C1 segment of cervical spinal cord (tissue), 14 donors: ENCODE results near the gene DDC.
"Not testable (repeated sequence)": the region's sequence is repeated elsewhere in the genome, so short reads cannot be mapped to it uniquely, and the experiment has no call there.

ENCODE experiments used
- DNase-seq, 14 donors: peaks; one replicate each; lab custom pipeline; 2025; lab: John Stamatoyannopoulos, UW

DDC gene

GRCh38 chr7:50555594-50556140, 9.5 kb downstream of the DDC start:
- DNase-seq, result no peak

- no peak for DNase-seq
Measured at GRCh38 chr7:50554431-50555322, 10.5 kb downstream of the DDC start.

GRCh38 chr7:50553973-50554372, 11.2 kb downstream of the DDC start:
- DNase-seq, result no peak

GRCh38 chr7:50552921-50553320, 12.3 kb downstream of the DDC start:
- no peak for DNase-seq

- no peak for DNase-seq
Measured at GRCh38 chr7:50552139-50552538, 13.1 kb downstream of the DDC start.

GRCh38 chr7:50545613-50546012, 19.6 kb downstream of the DDC start:
- not testable (repeated sequence) for DNase-seq

- DNase-seq, result no peak
Measured at GRCh38 chr7:50544992-50545391, 20.2 kb downstream of the DDC start.

GRCh38 chr7:50543776-50544442, 21.3 kb downstream of the DDC start:
- DNase-seq, result no peak

- no peak for DNase-seq
Measured at GRCh38 chr7:50542132-50542531, 23.1 kb downstream of the DDC start.

GRCh38 chr7:50540785-50541579, 24.2 kb downstream of the DDC start:
- no peak for DNase-seq

- DNase-seq, result no peak
Measured at GRCh38 chr7:50539725-50540124, 25.5 kb downstream of the DDC start.

- DNase-seq, result no peak
Measured at GRCh38 chr7:50538478-50538877, 26.7 kb downstream of the DDC start.

- no peak for DNase-seq
Measured at GRCh38 chr7:50537417-50537816, 27.8 kb downstream of the DDC start.

- not testable (repeated sequence) for DNase-seq
Measured at GRCh38 chr7:50535291-50535711, 29.9 kb downstream of the DDC start.

- no peak for DNase-seq
Measured at GRCh38 chr7:50534690-50535290, 30.4 kb downstream of the DDC start.

GRCh38 chr7:50533866-50534265, 31.3 kb downstream of the DDC start:
- no peak for DNase-seq

- DNase-seq, result no peak
Measured at GRCh38 chr7:50531928-50532327, 33.3 kb downstream of the DDC start.

- peak in 1 of 14 donors; percentile 13 for DNase-seq
Measured at GRCh38 chr7:50531401-50531911, 33.7 kb downstream of the DDC start.

GRCh38 chr7:50530766-50531165, 34.4 kb downstream of the DDC start:
- DNase-seq, result no peak

GRCh38 chr7:50529093-50529862, 35.9 kb downstream of the DDC start:
- DNase-seq, result no peak
